ENCODE measurements around the gene AURKB.
A peak's percentile ranks its signal among the peaks of the same experiment; 100 is the strongest.
"Not testable (repeated sequence)": the region's sequence is repeated elsewhere in the genome, so short reads cannot be mapped to it uniquely, and the experiment has no call there.

The AURKB gene

GRCh38 chr17:8224891-8225812, 14.8 kb upstream of the AURKB start:
- H3K27ac ChIP-seq (ENCODE audit: low read depth, low read length), result no peak overlapping the region
- no peak overlapping the region for H2AFZ ChIP-seq (ENCODE audit: low read length, unreplicated experiment)
- H3K36me3 ChIP-seq (ENCODE audit: insufficient read depth, low read length), result no peaks in the 10 kb centered on the region
- H3K4me1 ChIP-seq (ENCODE audit: control insufficient read depth, insufficient read depth, low read length, unreplicated experiment), result peaks cover 5% of the 10 kb centered on the region
- no peak overlapping the region for H3K4me3 ChIP-seq (ENCODE audit: low read depth, low read length)
- no peaks in the 10 kb centered on the region for H3K79me2 ChIP-seq (ENCODE audit: control insufficient read depth, insufficient read depth, low read length, unreplicated experiment)
- H3K27me3 ChIP-seq (ENCODE audit: insufficient read depth, low read length), result no peaks in the 10 kb centered on the region

- Histone ChIP-seq H3K4me1 (ENCODE audit: control insufficient read depth, insufficient read depth, low read length, unreplicated experiment) (peaks cover 5% of the 10 kb centered on the region), H3K27ac (ENCODE audit: low read depth, low read length) (peak overlapping the region; percentile 85), H3K27me3 (ENCODE audit: insufficient read depth, low read length) (no peaks in the 10 kb centered on the region), H3K36me3 (ENCODE audit: insufficient read depth, low read length) (no peaks in the 10 kb centered on the region), H3K4me3 (ENCODE audit: low read depth, low read length) (peak overlapping the region; percentile 85), H3K79me2 (ENCODE audit: control insufficient read depth, insufficient read depth, low read length, unreplicated experiment) (no peaks in the 10 kb centered on the region), H2AFZ (ENCODE audit: low read length, unreplicated experiment) (peak overlapping the region; percentile 88)
Measured at GRCh38 chr17:8223356-8224126, 13.2 kb upstream of the AURKB start.

GRCh38 chr17:8222630-8223355, 12.4 kb upstream of the AURKB start:
- H3K27me3 ChIP-seq (ENCODE audit: insufficient read depth, low read length), result no peaks in the 10 kb centered on the region
- H3K27ac ChIP-seq (ENCODE audit: low read depth, low read length), result peak overlapping the region; percentile 85
- H2AFZ ChIP-seq (ENCODE audit: low read length, unreplicated experiment), result peak overlapping the region; percentile 9
- peak overlapping the region; percentile 85 for H3K4me3 ChIP-seq (ENCODE audit: low read depth, low read length)
- peaks cover 5% of the 10 kb centered on the region for H3K4me1 ChIP-seq (ENCODE audit: control insufficient read depth, insufficient read depth, low read length, unreplicated experiment)
- no peaks in the 10 kb centered on the region for H3K36me3 ChIP-seq (ENCODE audit: insufficient read depth, low read length)
- H3K79me2 ChIP-seq (ENCODE audit: control insufficient read depth, insufficient read depth, low read length, unreplicated experiment), result no peaks in the 10 kb centered on the region

GRCh38 chr17:8222380-8222629, 11.9 kb upstream of the AURKB start:
- peak overlapping the region; percentile 85 for H3K4me3 ChIP-seq (ENCODE audit: low read depth, low read length)
- no peaks in the 10 kb centered on the region for H3K79me2 ChIP-seq (ENCODE audit: control insufficient read depth, insufficient read depth, low read length, unreplicated experiment)
- no peaks in the 10 kb centered on the region for H3K36me3 ChIP-seq (ENCODE audit: insufficient read depth, low read length)
- H3K27me3 ChIP-seq (ENCODE audit: insufficient read depth, low read length), result no peaks in the 10 kb centered on the region
- H3K27ac ChIP-seq (ENCODE audit: low read depth, low read length), result peak overlapping the region; percentile 85
- H2AFZ ChIP-seq (ENCODE audit: low read length, unreplicated experiment), result no peak overlapping the region
- H3K4me1 ChIP-seq (ENCODE audit: control insufficient read depth, insufficient read depth, low read length, unreplicated experiment), result peaks cover 5% of the 10 kb centered on the region

- no peaks in the 10 kb centered on the region for H3K27me3 ChIP-seq (ENCODE audit: insufficient read depth, low read length)
- H3K79me2 ChIP-seq (ENCODE audit: control insufficient read depth, insufficient read depth, low read length, unreplicated experiment), result no peaks in the 10 kb centered on the region
- peaks cover 5% of the 10 kb centered on the region for H3K4me1 ChIP-seq (ENCODE audit: control insufficient read depth, insufficient read depth, low read length, unreplicated experiment)
- H2AFZ ChIP-seq (ENCODE audit: low read length, unreplicated experiment), result peak overlapping the region; percentile 34
- no peaks in the 10 kb centered on the region for H3K36me3 ChIP-seq (ENCODE audit: insufficient read depth, low read length)
- H3K4me3 ChIP-seq (ENCODE audit: low read depth, low read length), result peak overlapping the region; percentile 85
- peak overlapping the region; percentile 85 for H3K27ac ChIP-seq (ENCODE audit: low read depth, low read length)
Measured at GRCh38 chr17:8221663-8222379, 11.4 kb upstream of the AURKB start.

- Histone ChIP-seq H3K4me1 (ENCODE audit: control insufficient read depth, insufficient read depth, low read length, unreplicated experiment) (peaks cover 5% of the 10 kb centered on the region), H3K27ac (ENCODE audit: low read depth, low read length) (peak overlapping the region; percentile 85), H3K4me3 (ENCODE audit: low read depth, low read length) (peak overlapping the region; percentile 85), H3K27me3 (ENCODE audit: insufficient read depth, low read length) (no peaks in the 10 kb centered on the region), H2AFZ (ENCODE audit: low read length, unreplicated experiment) (peak overlapping the region; percentile 88), H3K36me3 (ENCODE audit: insufficient read depth, low read length) (no peaks in the 10 kb centered on the region), H3K79me2 (ENCODE audit: control insufficient read depth, insufficient read depth, low read length, unreplicated experiment) (no peaks in the 10 kb centered on the region)
Measured at GRCh38 chr17:8220783-8221662, 10.6 kb upstream of the AURKB start.

- not testable (repeated sequence) for H3K4me3 ChIP-seq (ENCODE audit: low read depth, low read length); H3K27ac ChIP-seq (ENCODE audit: low read depth, low read length); H3K27me3 ChIP-seq (ENCODE audit: insufficient read depth, low read length); H2AFZ ChIP-seq (ENCODE audit: low read length, unreplicated experiment); H3K36me3 ChIP-seq (ENCODE audit: insufficient read depth, low read length); H3K4me1 ChIP-seq (ENCODE audit: control insufficient read depth, insufficient read depth, low read length, unreplicated experiment)
- peaks cover 13% of the 10 kb centered on the region for H3K79me2 ChIP-seq (ENCODE audit: control insufficient read depth, insufficient read depth, low read length, unreplicated experiment)
Measured at GRCh38 chr17:8214000-8214399, 3.6 kb upstream of the AURKB start.

GRCh38 chr17:8212312-8213180, 2.2 kb upstream of the AURKB start:
- no peak overlapping the region for H3K4me3 ChIP-seq (ENCODE audit: low read depth, low read length)
- peaks cover 6% of the 10 kb centered on the region for H3K4me1 ChIP-seq (ENCODE audit: control insufficient read depth, insufficient read depth, low read length, unreplicated experiment)
- H3K27me3 ChIP-seq (ENCODE audit: insufficient read depth, low read length), result no peaks in the 10 kb centered on the region
- no peaks in the 10 kb centered on the region for H3K36me3 ChIP-seq (ENCODE audit: insufficient read depth, low read length)
- H2AFZ ChIP-seq (ENCODE audit: low read length, unreplicated experiment), result no peak overlapping the region
- H3K27ac ChIP-seq (ENCODE audit: low read depth, low read length), result no peak overlapping the region
- H3K79me2 ChIP-seq (ENCODE audit: control insufficient read depth, insufficient read depth, low read length, unreplicated experiment), result peaks cover 24% of the 10 kb centered on the region

All from ACC112 (cell line).